Superior temporal gyrus (tissue), 1 donor: Measurements from ENCODE around the gene TCF25.

Source experiments
- DNase-seq: peaks from one replicate; pipeline ENCODE4 v3.0.0-alpha.2; 2016; ENCODE audit errors: extremely low spot score

The TCF25 gene

GRCh38 chr16:89844739-89845339 lies 28.6 kb upstream of the TCF25 start:
- DNase-seq, result no peak

GRCh38 chr16:89845417-89845816 lies 28.0 kb upstream of the TCF25 start:
- no peak for DNase-seq

GRCh38 chr16:89847051-89847939 lies 26.1 kb upstream of the TCF25 start:
- DNase-seq, result no peak

- no peak for DNase-seq
These were observed 25.5 kb upstream of the TCF25 start for GRCh38 chr16:89847940-89848297.

DNA sequence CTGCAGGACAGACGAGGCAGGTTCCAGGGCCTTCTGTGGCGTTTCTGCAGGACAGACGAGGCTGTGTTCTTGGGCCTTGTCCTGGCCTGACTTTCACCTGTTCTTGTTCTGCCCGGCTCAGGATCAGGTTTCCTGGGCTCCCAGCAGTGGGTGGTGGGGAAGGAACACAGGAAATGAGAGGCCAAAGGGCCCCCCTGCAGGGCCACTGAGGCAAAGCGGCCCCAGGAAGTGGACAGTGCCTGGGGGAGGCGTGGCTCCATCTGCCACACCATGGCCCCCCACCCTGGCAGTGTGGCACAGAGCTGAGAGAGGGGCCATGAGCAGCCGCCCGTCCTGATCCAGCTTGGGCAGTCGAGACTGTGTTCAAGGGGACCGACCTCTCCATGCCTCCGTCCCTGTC lies 24.4 kb upstream of the TCF25 start:
- no peak for DNase-seq

- DNase-seq, result no peak
These were observed 19.9 kb upstream of the TCF25 start for GRCh38 chr16:89853306-89853993.

DNA sequence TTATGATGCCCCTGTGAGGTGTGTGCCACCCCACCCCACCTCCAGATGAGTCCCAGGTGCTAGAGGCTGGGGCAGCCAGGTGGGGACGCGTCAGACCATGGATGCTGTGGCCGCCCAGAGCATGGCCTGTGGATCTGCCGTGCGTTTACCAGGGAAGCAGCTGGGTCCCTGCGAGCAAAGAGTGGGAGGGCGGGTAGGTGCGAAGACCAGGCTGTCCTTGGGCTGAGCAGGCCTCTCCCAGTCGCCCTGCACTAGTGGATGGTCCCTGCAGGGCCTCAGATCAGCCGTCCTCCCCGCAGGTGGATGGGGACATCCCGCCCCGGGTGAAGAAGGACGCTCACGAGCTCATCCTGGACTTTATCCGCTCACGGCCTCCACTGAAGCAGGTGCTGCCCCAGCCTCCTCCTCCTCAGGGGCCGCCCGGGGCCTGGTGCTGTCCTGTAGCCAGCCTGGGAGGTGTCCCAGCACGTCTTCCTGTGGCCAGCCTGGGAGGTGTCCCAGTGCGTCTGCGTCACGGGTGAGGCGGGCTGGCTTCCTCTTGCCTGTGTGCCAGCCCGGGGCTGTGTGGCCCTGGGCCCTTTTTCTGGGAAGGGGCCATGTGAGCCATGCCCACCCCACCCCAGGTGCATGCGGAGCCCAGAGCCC lies 18.0 kb upstream of the TCF25 start:
- no peak for DNase-seq

GRCh38 chr16:89855986-89856385 lies 17.4 kb upstream of the TCF25 start:
- no peak for DNase-seq

GRCh38 chr16:89858973-89859614 lies 14.3 kb upstream of the TCF25 start:
- no peak for DNase-seq

- no peak for DNase-seq
These were observed 13.8 kb upstream of the TCF25 start for GRCh38 chr16:89859615-89860007.

- DNase-seq, result peak; percentile 30
These were observed 12.6 kb upstream of the TCF25 start for GRCh38 chr16:89860747-89861304.

DNA sequence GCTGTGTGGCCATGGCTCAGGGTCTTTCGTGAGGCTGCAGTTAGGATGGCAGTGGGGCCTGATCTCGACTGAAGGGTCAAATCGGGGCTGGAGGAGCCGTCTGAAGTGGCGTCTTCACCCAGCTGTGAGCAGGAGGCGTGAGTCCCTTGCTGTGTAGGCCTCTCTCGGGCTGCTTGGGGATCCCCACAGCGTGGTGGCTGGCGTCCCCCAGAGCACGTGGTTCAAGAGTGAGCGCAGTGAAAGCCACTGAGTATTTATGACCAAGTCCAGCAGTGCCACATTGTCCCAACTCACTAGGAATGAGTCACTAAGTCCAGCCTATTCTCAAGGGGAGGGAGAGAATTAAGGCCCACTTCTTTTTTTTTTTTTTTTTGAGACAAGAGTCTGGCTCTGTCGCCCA lies 11.7 kb upstream of the TCF25 start:
- DNase-seq, result no peak

DNA sequence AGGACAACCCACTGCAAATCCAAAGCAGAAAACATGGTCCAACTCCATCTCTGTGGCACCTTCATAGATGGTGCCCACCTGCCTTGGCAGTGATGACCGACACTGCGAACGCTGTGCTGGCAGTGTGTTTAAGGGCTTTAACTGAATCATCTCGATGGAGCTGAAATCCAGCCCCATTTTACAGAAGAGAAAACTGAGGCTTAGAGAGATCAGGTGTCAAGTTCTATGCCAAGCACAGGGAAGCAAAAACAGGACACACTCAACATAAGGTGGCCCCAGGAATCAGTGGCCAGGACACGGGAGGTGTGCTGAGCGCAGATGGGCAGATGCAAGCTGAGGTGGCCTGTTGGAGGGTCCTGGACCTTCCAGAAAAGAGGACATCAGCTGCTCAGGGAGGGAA lies 10.7 kb upstream of the TCF25 start:
- DNase-seq, result no peak

- no peak for DNase-seq
These were observed 9.5 kb upstream of the TCF25 start for GRCh38 chr16:89863741-89864526.

DNA sequence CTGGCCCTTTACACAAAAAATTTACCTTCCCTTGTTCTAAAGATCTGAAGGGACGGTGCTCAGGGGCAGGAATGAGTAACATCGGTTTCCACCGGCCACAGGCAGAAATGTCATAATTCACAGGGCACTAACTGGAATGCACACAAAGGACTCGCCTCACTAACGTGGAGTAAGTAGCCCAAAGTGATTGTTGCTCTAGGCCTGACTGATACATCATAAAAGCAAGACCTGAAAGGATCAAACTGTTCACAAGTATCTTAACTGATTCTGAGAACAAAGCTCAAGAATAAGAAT lies 8.9 kb upstream of the TCF25 start:
- no peak for DNase-seq

DNA sequence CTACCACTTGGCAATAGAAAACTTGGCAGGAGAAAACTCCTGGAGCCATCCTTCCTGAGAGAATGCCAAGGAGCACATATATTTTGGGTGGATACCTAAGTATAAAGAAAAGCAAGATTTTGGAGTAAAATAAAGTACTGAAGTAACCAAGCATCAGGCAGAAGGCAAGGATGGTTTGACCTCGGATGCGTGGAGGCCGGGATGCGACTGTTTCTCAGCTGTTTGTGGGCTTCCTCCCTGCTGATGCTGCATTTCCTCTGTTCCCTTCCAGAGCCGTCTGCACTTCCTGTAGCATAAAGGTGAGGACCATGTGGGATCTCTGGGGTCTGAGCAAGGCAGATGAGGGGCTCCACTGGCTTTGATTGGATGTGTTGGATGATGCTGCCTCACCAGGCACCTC lies 5.5 kb upstream of the TCF25 start:
- no peak for DNase-seq

DNA sequence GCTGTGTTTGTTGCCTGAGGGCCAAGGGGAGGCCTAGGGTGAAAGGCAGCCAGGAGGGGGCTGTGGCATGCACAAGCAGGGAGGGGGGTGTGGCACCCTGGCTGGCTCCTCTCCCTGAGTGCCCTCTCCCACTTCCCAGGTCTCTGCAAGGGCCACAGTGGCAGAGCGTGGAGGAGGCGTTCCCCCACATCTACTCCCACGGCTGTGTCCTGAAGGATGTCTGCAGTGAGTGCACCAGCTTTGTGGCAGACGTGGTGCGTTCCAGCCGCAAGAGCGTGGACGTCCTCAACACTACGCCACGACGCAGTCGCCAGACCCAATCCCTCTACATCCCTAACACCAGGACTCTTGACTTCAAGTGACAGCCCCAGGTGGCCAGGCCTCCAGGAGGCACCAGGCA lies 3.5 kb upstream of the TCF25 start:
- no peak for DNase-seq

- no peak for DNase-seq
These were observed 3.0 kb upstream of the TCF25 start for GRCh38 chr16:89870440-89870839.

- DNase-seq, result no peak
These were observed 1.5 kb upstream of the TCF25 start for GRCh38 chr16:89871895-89872294.

- DNase-seq, result peak; percentile 90
These were observed 739 bp downstream of the TCF25 start for GRCh38 chr16:89873972-89874689.
